Right atrium auricular region (tissue), 2 donors: Measurements from ENCODE around the gene MYD88. TPM values are rescaled to one million over a fixed set of nuclear protein-coding genes. Genes with fewer than 3 reads are reported as not detected.
A peak's percentile ranks its signal among the peaks of the same experiment; 100 is the strongest.

Source experiments
- DNase-seq: peaks from one replicate; pipeline ENCODE4 v3.0.0-alpha.2; 2019; ENCODE audit warnings: low spot score
- H3K27ac ChIP-seq, 2 donors: fragments of 200-600 bp; sonication (generic); 1 replicate in 1 of 2; 2 replicates in 1 of 2; pipeline ENCODE4 v1.5.1; 2016 to 2019
- H3K27me3 ChIP-seq, 2 donors: fragments of 200-600 bp; sonication (generic); one replicate each; pipeline versions ENCODE4 v1.5.1 to v1.6.0; 2017 to 2019
- H3K36me3 ChIP-seq: fragments of 200-600 bp; sonication (generic); one replicate; pipeline ENCODE4 v1.5.1; 2016
- H3K4me1 ChIP-seq, 2 donors: fragments of 200-600 bp; sonication (generic); one replicate each; pipeline versions ENCODE4 v1.5.1 to v1.6.0; 2017 to 2019
- H3K4me3 ChIP-seq, 2 donors: fragments of 200-600 bp; sonication (generic); 1 replicate in 1 of 2; 2 replicates in 1 of 2; pipeline ENCODE4 v1.5.1; 2017 to 2019; ENCODE audit warnings: mild to moderate bottlenecking in 1 of 2, moderate library complexity in 1 of 2
- H3K9me3 ChIP-seq, 2 donors: fragments of 200-600 bp; sonication (generic); one replicate each; pipeline ENCODE4 v1.5.1; 2019
- total RNA-seq, 2 donors: library from RNA; depleted of rRNA; stranded (reverse); fragments of >200 nt; gene quantifications; one replicate each; pipeline ENCODE4 v1.1.0, GENCODE V29; 2016
- TF ChIP-seq, protein P1 (sequence below), 2 donors: fragments of 200-600 bp; sonication (generic); IDR thresholded peaks; one replicate each; pipeline ENCODE4 v1.5.1; 2019; ENCODE audit warnings: antibody characterized with exemption in 2 of 2

MYD88 gene
- total RNA-seq, 2 donors from 2014 or later, result 7.1 to 14.3 TPM

DNA sequence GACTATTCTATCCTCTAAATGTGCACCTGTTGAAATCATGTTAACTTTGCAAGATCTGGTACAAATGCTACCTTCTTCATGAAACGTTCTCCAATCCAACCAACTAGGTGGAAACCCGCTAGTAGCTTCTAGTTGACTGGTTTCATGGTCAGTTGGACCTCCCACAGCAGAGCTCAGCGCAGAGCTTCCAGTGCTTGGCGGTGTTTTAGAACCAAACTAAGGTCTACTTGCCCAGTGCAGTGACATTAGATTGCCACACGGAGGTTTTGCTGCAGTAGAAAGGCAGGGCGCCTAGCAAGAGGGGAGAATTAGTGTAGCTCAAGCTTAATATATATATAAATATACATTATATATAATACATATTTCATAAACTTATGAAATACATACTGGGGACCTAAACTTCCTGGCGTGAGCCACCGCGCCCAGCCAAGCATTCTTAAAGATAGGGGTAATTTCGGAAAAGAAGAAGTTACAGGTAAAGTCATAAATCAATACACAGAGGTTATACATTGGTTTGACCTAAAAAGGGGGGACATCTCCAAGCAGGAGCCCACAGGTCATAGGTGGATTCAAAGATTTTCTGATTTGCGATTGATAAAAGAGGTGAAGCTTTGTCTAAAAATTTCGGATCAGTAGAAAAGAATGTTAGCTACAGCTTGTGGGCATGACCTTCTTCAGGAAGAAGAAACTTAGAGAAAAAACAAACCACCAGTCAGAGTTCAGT is 24.8 kb downstream of the MYD88 start:
- Histone ChIP-seq H3K36me3 (no peaks in the 10 kb centered on the region), H3K27ac (no peak overlapping the region), H3K4me1 (peaks cover 0 to 22% of the 10 kb centered on the region in 2 donors), H3K9me3 (no peaks in the 10 kb centered on the region), H3K27me3 (no peaks in the 10 kb centered on the region), H3K4me3 (no peak overlapping the region)
- DNase-seq, result no peak
- TF ChIP-seq, protein P1, sequence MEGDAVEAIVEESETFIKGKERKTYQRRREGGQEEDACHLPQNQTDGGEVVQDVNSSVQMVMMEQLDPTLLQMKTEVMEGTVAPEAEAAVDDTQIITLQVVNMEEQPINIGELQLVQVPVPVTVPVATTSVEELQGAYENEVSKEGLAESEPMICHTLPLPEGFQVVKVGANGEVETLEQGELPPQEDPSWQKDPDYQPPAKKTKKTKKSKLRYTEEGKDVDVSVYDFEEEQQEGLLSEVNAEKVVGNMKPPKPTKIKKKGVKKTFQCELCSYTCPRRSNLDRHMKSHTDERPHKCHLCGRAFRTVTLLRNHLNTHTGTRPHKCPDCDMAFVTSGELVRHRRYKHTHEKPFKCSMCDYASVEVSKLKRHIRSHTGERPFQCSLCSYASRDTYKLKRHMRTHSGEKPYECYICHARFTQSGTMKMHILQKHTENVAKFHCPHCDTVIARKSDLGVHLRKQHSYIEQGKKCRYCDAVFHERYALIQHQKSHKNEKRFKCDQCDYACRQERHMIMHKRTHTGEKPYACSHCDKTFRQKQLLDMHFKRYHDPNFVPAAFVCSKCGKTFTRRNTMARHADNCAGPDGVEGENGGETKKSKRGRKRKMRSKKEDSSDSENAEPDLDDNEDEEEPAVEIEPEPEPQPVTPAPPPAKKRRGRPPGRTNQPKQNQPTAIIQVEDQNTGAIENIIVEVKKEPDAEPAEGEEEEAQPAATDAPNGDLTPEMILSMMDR (IDR thresholded peaks at IDR 0.05), result no peak

DNA sequence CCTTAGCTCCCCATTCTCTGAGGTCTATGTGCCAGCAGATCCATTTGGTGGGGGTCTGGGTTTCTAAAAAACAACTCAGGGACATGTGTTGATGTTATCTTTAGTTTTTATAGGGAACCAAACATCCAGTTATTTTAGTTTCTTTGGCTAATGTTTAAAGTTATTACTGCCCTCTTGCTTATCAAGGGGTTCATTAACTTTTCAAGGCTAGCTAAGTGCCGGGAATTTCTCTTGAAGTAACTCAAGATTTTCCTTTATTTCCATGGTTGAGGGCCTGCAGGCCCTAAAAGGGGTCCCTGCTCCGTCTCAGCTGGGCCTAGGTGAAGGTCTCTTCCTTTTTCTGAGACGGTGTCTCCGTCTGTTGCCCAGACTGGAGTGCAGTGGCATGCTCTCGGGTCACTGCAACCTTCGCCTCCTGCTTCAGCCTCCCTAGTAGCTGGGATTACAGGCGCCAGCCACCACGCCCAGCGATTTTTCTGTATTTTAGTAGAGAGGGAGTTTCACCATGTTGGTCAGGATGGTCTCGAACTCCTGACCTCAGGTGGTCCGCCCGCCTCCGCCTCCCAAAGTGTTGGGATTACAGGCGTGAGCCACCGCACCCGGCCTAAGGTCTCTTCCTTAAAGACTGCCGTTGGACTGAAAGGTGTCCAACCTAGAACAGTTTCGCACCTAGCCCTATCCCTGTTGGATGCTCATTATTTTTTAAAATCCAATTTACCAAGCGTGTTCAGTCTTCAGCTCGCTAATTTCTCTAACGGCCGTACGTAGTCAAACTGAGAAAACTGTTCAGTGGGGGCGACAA is 25.6 kb downstream of the MYD88 start:
- Histone ChIP-seq H3K9me3 (no peaks in the 10 kb centered on the region), H3K27ac (peak overlapping the region; percentile 99), H3K27me3 (no peaks in the 10 kb centered on the region), H3K36me3 (no peaks in the 10 kb centered on the region), H3K4me1 (peaks cover 0 to 22% of the 10 kb centered on the region in 2 donors), H3K4me3 (peak overlapping the region; percentile 83 to 88)
- DNase-seq, result no peak
- TF ChIP-seq, protein P1 (IDR thresholded peaks at IDR 0.05), result no peak

DNA sequence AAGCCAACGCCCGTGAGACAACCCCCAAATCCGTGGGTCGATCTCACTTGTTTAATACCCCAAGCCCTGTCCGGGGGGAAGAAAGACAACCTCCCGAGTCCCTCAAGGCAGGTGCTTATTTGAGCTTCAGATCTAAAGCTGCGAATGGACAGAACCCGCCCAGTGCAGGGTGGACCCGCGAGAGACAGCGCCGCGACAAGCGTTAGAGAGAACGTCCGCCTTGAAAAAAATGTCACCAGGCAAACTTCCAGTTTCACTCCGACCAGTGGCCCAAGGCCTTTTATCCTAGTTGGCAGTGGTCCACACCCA is 26.1 kb downstream of the MYD88 start:
- H3K4me3 ChIP-seq, result peak overlapping the region; percentile 83 to 88
- H3K36me3 ChIP-seq, result no peaks in the 10 kb centered on the region
- no peak for DNase-seq
- peak overlapping the region; percentile 99 for H3K27ac ChIP-seq
- TF ChIP-seq, protein P1 (IDR thresholded peaks at IDR 0.05), result no peak
- no peaks in the 10 kb centered on the region for H3K9me3 ChIP-seq
- H3K4me1 ChIP-seq, result peaks cover 0 to 25% of the 10 kb centered on the region in 2 donors
- no peaks in the 10 kb centered on the region for H3K27me3 ChIP-seq

DNA sequence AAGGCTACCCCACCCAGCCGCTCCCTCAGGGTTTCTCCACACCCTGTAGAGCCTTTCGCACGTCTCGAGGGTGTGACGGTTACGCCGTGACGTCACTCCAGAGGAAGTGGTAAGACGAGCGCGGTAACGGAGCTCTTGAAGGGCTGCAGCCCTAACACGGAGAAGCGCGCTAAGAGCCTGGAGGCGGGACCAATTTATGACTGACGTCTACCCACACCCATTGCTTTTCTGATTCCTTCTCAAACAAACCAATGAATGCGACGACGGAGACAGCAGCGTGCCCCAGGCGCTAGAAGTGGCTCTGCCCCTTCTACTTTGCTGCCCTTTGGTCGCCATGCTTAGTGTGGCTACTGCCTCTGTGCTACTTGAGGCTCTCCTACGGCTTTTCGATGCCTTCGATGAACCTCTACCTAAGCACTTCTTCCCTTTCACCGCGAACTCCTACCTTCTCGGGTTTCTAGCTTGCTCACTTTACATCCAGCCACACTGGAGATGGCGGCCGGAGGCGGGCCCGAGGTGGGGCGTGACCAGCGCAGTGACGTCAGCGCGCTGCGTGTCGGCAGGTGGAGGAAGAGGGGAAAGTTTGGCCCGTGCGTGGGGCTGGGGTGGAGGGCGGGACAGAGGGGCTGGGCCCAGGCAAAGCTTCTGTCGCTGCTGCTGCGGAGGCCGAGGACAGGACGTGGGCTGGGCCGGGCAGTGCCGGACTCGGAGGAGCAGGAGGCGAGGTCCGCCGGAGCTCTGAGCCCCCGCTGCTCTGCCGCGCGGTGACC is 26.7 kb downstream of the MYD88 start, which contains the start of gene OXSR1:
Gene OXSR1 (plus strand): TSS at position 586 of the 770 bp plus-strand sequence. CDS start 340 bp downstream, outside the sequence.
- peak within 1 kb of the TSS; percentile 83 to 88 for H3K4me3 ChIP-seq
- no peaks in the 10 kb centered on the region for H3K9me3 ChIP-seq
- no peaks in the 10 kb centered on the region for H3K27me3 ChIP-seq
- peak; percentile 100 for DNase-seq
- H3K4me1 ChIP-seq, result peaks cover 0 to 25% of the 10 kb centered on the region in 2 donors
- peak within 1 kb of the TSS; percentile 99 for H3K27ac ChIP-seq
- no peaks in the 10 kb centered on the region for H3K36me3 ChIP-seq
- TF ChIP-seq, protein P1 (IDR thresholded peaks at IDR 0.05), result no peak

DNA sequence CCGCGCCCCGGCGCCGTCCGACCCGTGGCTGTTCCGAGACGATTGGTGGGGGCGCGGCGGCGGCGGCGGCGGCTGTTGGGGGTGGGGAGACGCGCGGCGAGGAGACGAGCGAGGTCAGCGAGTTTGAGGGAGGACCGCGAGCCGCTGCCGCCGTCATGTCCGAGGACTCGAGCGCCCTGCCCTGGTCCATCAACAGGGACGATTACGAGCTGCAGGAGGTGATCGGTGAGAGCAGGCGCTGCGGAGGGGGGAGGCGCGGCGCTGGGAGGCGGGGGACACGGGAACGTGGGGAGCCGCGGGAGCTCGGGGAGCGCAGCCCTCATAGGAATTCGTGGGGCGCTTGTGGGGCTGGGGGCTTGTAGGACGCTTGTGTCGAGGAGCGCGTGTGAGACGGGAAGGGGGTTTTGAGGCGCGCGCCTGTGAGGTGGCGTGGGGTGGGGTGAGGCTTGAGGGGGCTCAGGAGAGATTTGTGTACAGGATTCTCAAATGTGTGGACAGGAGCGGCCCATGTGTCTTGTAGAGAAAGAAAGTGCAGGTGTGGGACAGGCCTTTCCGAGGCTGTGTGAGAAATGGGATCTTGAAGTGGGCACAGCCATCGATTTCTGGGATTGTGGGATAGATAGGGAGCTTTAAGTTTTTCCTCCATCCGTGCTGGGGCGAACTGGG is 27.4 kb downstream of the MYD88 start:
- no peak for DNase-seq
- H3K9me3 ChIP-seq, result no peaks in the 10 kb centered on the region
- TF ChIP-seq, protein P1 (IDR thresholded peaks at IDR 0.05), result no peak
- peak overlapping the region; percentile 99 for H3K27ac ChIP-seq
- H3K4me1 ChIP-seq, result peaks cover 0 to 25% of the 10 kb centered on the region in 2 donors
- no peaks in the 10 kb centered on the region for H3K27me3 ChIP-seq
- H3K36me3 ChIP-seq, result no peaks in the 10 kb centered on the region
- peak overlapping the region; percentile 83 to 88 for H3K4me3 ChIP-seq
